ENCODE data around the gene VGLL4. TPM values are rescaled to one million over a fixed set of nuclear protein-coding genes. Genes with fewer than 3 reads are reported as not detected.

VGLL4 gene
- total and polyA plus RNA-seq, 4 donors = 44.7 to 104 (median 70.7) TPM

DNA sequence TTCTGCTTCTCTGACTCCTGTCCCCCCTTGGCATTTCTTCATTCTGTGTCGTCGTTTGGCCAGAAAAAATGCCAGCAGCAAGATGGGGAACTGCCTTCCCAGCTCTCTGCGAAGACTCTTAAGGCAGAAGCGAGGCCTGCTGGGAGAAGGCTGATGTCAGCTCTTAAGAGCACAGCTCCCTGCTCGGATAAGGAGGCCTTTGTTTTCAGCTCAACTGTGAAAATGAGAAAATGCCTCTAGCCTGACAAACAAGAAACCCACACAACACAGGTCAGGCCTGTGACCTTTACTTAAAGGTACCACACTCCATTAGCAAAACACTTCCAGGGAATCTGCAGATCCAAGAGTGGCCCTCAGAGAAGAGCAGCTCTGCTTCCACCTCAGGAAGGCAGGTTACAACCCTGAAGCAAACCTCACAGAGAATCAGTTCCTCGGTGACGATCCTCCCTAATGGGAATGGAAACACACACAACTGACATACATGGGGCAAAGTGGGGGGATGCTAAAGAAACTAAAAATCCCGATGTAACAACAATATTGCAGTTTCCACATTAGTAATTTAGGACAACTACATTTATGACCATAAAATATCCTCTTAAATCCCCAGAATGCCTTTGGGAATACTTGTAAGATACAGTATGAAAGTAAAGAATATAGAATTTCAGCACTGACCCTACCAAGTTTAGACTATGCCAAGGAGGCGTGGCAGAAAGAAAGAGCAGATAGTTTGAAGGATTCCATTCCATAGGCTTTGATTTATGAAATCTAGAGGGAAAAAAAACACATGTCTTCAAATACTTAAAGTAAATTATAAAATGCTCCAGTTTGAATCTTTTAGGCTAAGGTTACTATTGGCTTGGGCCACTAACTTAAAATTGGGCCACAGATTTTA, 52.1 kb downstream of the VGLL4 start:
- intact Hi-C loops (cut with DNase I) = no loop called here
- peak; percentile 78 for ATAC-seq (ENCODE audit: low FRiP score)
- DNase-seq = peak in 1 of 2 donors; percentile 76
- peaks cover 13 to 25% of the 10 kb centered on the region in 2 donors for H3K4me1 ChIP-seq (ENCODE audit: control insufficient read depth in 1 of 2, insufficient read depth in 2 of 2, low read length in 2 of 2)
- no peaks in the 10 kb centered on the region for H3K36me3 ChIP-seq (ENCODE audit: control insufficient read depth in 1 of 2, insufficient read depth in 2 of 2, low read length in 1 of 2)
- no peak overlapping the region for H3K4me3 ChIP-seq (ENCODE audit: low read length in 2 of 2)
- no peaks in the 10 kb centered on the region for H3K9me3 ChIP-seq (ENCODE audit: control insufficient read depth, low read length)
- peak overlapping the region in 1 of 2 donors; percentile 73 for H3K27ac ChIP-seq (ENCODE audit: low read depth in 1 of 2, low read length in 2 of 2)
- H3K27me3 ChIP-seq (ENCODE audit: control insufficient read depth in 1 of 2, insufficient read depth in 2 of 2, low read length in 1 of 2) = no peaks in the 10 kb centered on the region
- 11 to 14% methylated on average over 9 of the region's 9 CpGs for WGBS, 2 donors

DNA sequence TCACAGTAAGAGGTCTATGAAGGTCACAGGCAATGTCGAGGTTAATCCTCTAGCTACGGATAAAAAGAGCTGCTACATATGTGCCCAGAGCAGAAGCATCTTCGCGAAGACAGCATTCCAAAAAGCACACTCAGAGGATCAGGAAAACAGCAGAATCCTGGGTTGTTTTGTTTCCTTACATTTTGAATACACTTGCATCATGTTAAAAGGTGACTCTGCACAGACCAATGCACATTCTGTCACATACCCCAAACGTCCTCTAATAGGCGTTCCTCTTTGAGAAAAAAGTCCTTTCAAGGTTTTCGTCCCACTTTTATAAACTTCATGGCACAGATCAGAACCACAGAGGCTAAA, 52.7 kb downstream of the VGLL4 start:
- no peaks in the 10 kb centered on the region for H3K36me3 ChIP-seq (ENCODE audit: control insufficient read depth in 1 of 2, insufficient read depth in 2 of 2, low read length in 1 of 2)
- WGBS, 2 donors = 20 to 22% methylated on average over 7 of the region's 7 CpGs
- no peaks in the 10 kb centered on the region for H3K9me3 ChIP-seq (ENCODE audit: control insufficient read depth, low read length)
- H3K27me3 ChIP-seq (ENCODE audit: control insufficient read depth in 1 of 2, insufficient read depth in 2 of 2, low read length in 1 of 2) = no peaks in the 10 kb centered on the region
- no peak for DNase-seq
- H3K4me3 ChIP-seq (ENCODE audit: low read length in 2 of 2) = no peak overlapping the region
- no peak for ATAC-seq (ENCODE audit: low FRiP score)
- peak overlapping the region in 1 of 2 donors; percentile 73 for H3K27ac ChIP-seq (ENCODE audit: low read depth in 1 of 2, low read length in 2 of 2)
- intact Hi-C loops (cut with DNase I) = no loop called here
- H3K4me1 ChIP-seq (ENCODE audit: control insufficient read depth in 1 of 2, insufficient read depth in 2 of 2, low read length in 2 of 2) = peaks cover 13 to 25% of the 10 kb centered on the region in 2 donors

DNA sequence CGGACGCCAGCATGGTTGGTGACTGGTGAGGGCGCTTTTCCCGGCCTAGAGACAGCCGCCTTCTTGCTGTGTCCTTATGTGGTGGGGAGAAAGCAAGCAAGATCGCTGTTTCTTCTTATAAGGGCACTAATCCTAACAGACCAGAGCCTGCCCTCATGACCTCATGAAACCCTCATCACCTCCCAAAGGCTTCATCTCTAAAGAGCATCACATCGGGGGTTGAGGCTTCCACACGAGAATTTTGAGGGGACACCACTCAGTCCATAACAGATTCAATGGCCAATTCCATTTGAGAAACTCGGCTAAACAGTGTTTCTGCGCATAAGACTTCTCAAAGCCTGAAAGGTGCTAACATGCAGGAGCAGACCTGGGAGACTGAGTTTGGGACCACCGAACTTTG, 54.0 kb downstream of the VGLL4 start:
- no peaks in the 10 kb centered on the region for H3K36me3 ChIP-seq (ENCODE audit: control insufficient read depth in 1 of 2, insufficient read depth in 2 of 2, low read length in 1 of 2)
- H3K27ac ChIP-seq (ENCODE audit: low read depth in 1 of 2, low read length in 2 of 2) = peak overlapping the region; percentile 31 to 87
- intact Hi-C loops (cut with DNase I) = no loop called here
- DNase-seq (no peak), ATAC-seq (ENCODE audit: low FRiP score) (no peak)
- WGBS, 2 donors = 35 to 37% methylated on average over 11 of the region's 11 CpGs
- no peaks in the 10 kb centered on the region for H3K27me3 ChIP-seq (ENCODE audit: control insufficient read depth in 1 of 2, insufficient read depth in 2 of 2, low read length in 1 of 2)
- H3K4me3 ChIP-seq (ENCODE audit: low read length in 2 of 2) = no peak overlapping the region
- H3K4me1 ChIP-seq (ENCODE audit: control insufficient read depth in 1 of 2, insufficient read depth in 2 of 2, low read length in 2 of 2) = peaks cover 13 to 25% of the 10 kb centered on the region in 2 donors
- H3K9me3 ChIP-seq (ENCODE audit: control insufficient read depth, low read length) = no peaks in the 10 kb centered on the region

DNA sequence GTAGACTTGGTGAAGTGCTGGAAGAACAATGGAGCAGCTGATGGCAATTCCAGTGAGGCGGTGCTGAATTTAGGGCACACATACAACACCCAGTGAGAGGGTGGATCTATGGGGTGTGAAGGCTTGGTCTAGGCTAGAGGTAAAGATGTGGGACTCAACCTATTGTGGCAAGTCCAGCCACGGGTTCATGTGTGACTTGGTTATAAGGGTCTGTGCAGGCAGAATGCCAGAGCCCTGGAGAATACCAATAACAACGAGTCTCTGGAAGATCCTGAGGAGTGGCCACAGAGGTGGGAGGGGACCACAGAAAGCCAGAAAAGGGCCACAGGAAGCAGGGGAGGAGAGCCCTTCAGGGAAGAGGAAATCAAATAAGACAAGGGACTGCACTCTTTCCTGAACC, 55.0 kb downstream of the VGLL4 start:
- peak overlapping the region; percentile 23 to 31 for H3K27ac ChIP-seq (ENCODE audit: low read depth in 1 of 2, low read length in 2 of 2)
- WGBS, 2 donors = 51 to 58% methylated on average over 3 of the region's 3 CpGs
- H3K4me3 ChIP-seq (ENCODE audit: low read length in 2 of 2) = no peak overlapping the region
- ATAC-seq (ENCODE audit: low FRiP score) (no peak), DNase-seq (no peak)
- H3K36me3 ChIP-seq (ENCODE audit: control insufficient read depth in 1 of 2, insufficient read depth in 2 of 2, low read length in 1 of 2) = no peaks in the 10 kb centered on the region
- no peaks in the 10 kb centered on the region for H3K27me3 ChIP-seq (ENCODE audit: control insufficient read depth in 1 of 2, insufficient read depth in 2 of 2, low read length in 1 of 2)
- peaks cover 13 to 25% of the 10 kb centered on the region in 2 donors for H3K4me1 ChIP-seq (ENCODE audit: control insufficient read depth in 1 of 2, insufficient read depth in 2 of 2, low read length in 2 of 2)
- intact Hi-C loops (cut with DNase I) = no loop called here
- no peaks in the 10 kb centered on the region for H3K9me3 ChIP-seq (ENCODE audit: control insufficient read depth, low read length)

DNA sequence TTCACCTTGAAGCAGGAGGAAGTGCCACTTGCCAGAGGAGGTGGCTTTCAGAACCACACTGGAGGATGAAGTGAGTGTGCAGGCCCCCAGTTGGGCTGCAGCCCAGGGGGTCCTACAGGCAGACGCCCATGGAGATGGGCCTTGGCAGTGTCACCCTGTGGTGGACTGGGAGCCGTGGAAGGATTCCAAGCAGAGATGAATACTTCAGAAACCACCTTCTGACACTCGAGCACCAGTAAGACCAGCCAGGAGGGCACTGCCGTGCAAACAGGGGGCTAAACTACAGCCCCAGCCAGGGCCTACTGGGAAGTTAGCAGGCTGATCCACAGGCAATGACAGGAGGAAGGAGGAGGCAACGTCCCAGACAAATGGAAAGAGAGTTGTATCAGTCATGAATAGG, 55.4 kb downstream of the VGLL4 start:
- WGBS, 2 donors = 58 to 62% methylated on average over 5 of the region's 5 CpGs
- DNase-seq (no peak), ATAC-seq (ENCODE audit: low FRiP score) (no peak)
- intact Hi-C loops (cut with DNase I) = no loop called here
- peaks cover 13 to 25% of the 10 kb centered on the region in 2 donors for H3K4me1 ChIP-seq (ENCODE audit: control insufficient read depth in 1 of 2, insufficient read depth in 2 of 2, low read length in 2 of 2)
- no peaks in the 10 kb centered on the region for H3K9me3 ChIP-seq (ENCODE audit: control insufficient read depth, low read length)
- H3K27ac ChIP-seq (ENCODE audit: low read depth in 1 of 2, low read length in 2 of 2) = peak overlapping the region in 1 of 2 donors; percentile 23
- H3K4me3 ChIP-seq (ENCODE audit: low read length in 2 of 2) = no peak overlapping the region
- no peaks in the 10 kb centered on the region for H3K27me3 ChIP-seq (ENCODE audit: control insufficient read depth in 1 of 2, insufficient read depth in 2 of 2, low read length in 1 of 2)
- no peaks in the 10 kb centered on the region for H3K36me3 ChIP-seq (ENCODE audit: control insufficient read depth in 1 of 2, insufficient read depth in 2 of 2, low read length in 1 of 2)

DNA sequence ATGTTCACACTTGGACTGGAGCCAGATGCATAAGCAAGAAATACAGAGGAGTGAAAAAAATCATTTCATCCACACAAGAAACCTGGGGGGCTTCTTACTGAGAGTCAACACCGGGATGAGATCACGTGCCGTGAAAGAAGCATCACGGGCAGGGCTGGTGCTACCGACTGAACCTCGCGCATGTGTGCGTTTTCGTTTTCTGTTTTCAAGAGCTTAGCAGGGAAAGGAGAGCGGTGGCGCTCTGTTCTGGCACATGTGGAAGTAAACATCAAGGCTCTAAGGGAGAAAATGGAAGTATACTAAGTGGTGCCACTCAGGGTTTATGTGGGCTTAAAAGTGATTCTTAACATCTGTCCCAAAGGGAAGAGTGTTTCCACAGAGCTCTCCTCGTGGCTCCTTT, 55.9 kb downstream of the VGLL4 start:
- peak overlapping the region in 1 of 2 donors; percentile 32 for H3K27ac ChIP-seq (ENCODE audit: low read depth in 1 of 2, low read length in 2 of 2)
- no peaks in the 10 kb centered on the region for H3K27me3 ChIP-seq (ENCODE audit: control insufficient read depth in 1 of 2, insufficient read depth in 2 of 2, low read length in 1 of 2)
- no peaks in the 10 kb centered on the region for H3K9me3 ChIP-seq (ENCODE audit: control insufficient read depth, low read length)
- intact Hi-C loops (cut with DNase I) = no loop called here
- no peaks in the 10 kb centered on the region for H3K36me3 ChIP-seq (ENCODE audit: control insufficient read depth in 1 of 2, insufficient read depth in 2 of 2, low read length in 1 of 2)
- DNase-seq (no peak), ATAC-seq (ENCODE audit: low FRiP score) (no peak)
- peaks cover 11 to 22% of the 10 kb centered on the region in 2 donors for H3K4me1 ChIP-seq (ENCODE audit: control insufficient read depth in 1 of 2, insufficient read depth in 2 of 2, low read length in 2 of 2)
- H3K4me3 ChIP-seq (ENCODE audit: low read length in 2 of 2) = no peak overlapping the region
- 53 to 66% methylated on average over 12 of the region's 12 CpGs for WGBS, 2 donors

DNA sequence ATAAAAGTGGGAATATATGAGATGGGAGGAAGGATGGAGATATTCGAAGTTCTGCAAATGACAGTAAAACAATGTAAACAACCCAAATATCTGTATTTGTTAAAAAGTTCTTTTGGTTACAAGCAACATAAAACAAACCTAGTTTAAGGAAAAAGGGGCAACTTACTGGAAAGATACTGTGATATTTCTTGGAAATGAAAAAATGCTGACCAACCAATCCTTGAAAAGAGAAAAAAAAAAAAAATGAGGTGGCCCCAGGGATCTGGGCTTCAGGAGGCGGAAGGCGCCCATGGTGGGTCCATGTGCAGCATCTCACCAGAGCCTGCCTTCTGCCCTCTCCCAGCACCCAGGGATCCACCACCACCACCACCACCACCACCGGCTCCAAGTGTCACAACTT, 59.1 kb downstream of the VGLL4 start:
- WGBS, 2 donors = 75 to 92% methylated on average over 4 of the region's 4 CpGs
- no peak for ATAC-seq (ENCODE audit: low FRiP score)
- peaks cover 8 to 10% of the 10 kb centered on the region in 2 donors for H3K4me1 ChIP-seq (ENCODE audit: control insufficient read depth in 1 of 2, insufficient read depth in 2 of 2, low read length in 2 of 2)

DNA sequence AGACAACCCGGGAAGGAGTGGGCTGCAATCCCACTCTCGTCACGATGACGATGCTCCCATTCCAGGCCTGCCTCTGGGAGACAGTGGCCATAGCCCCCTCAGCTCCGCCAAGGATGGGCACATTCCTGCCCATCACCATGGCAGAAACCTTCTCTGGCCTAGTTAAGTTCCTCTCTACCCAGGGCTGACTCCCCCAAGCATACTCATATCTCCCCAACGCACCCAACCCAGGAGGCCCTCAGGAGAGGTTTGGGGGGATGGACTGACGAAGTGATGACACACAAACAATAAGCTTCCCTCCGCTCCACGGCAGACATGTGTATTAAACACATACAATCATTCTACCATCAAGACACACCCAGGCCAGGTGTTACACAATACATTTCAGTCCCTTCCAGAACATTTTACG, 60.1 kb downstream of the VGLL4 start:
- Histone ChIP-seq H3K4me3 (ENCODE audit: low read length in 2 of 2) (no peak overlapping the region), H3K4me1 (ENCODE audit: control insufficient read depth in 1 of 2, insufficient read depth in 2 of 2, low read length in 2 of 2) (peaks cover 3 to 7% of the 10 kb centered on the region in 2 donors)

More for the DNA sequence above, 59.1 kb downstream of the VGLL4 start:
- no peaks in the 10 kb centered on the region for H3K27me3 ChIP-seq (ENCODE audit: control insufficient read depth in 1 of 2, insufficient read depth in 2 of 2, low read length in 1 of 2)
- no peak overlapping the region for H3K27ac ChIP-seq (ENCODE audit: low read depth in 1 of 2, low read length in 2 of 2)
- no peaks in the 10 kb centered on the region for H3K9me3 ChIP-seq (ENCODE audit: control insufficient read depth, low read length)
- intact Hi-C loops (cut with DNase I) = loop anchor here in 1 of 2 donors (5.0 kb wide), 1 partner anchor 58 kb away; the partner anchor contains the start of gene VGLL4
- H3K36me3 ChIP-seq (ENCODE audit: control insufficient read depth in 1 of 2, insufficient read depth in 2 of 2, low read length in 1 of 2) = no peaks in the 10 kb centered on the region
- DNase-seq = no peak
- H3K4me3 ChIP-seq (ENCODE audit: low read length in 2 of 2) = no peak overlapping the region

DNA sequence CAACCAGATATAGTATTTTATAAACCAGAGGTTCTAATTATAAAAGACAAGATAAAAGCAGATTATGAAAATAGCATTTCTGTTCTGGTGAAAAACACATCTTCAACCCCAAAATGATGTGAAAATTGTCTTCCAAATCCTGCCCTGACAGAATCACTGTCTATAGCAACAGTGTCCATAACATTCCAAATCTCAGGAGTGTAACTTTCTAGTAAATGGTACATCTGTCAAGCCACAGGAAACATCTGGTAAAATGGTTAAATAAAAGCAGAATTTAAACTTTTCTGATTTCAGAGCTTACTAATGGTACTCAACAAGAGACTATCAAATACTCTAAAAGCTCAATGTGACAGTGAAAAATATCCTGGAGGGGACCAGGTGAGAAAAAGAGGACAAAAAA, 60.5 kb downstream of the VGLL4 start:
- Histone ChIP-seq H3K4me3 (ENCODE audit: low read length in 2 of 2) (no peak overlapping the region), H3K27ac (ENCODE audit: low read depth in 1 of 2, low read length in 2 of 2) (no peak overlapping the region), H3K4me1 (ENCODE audit: control insufficient read depth in 1 of 2, insufficient read depth in 2 of 2, low read length in 2 of 2) (peaks cover 2 to 3% of the 10 kb centered on the region in 2 donors), H3K9me3 (ENCODE audit: control insufficient read depth, low read length) (no peaks in the 10 kb centered on the region), H3K36me3 (ENCODE audit: control insufficient read depth in 1 of 2, insufficient read depth in 2 of 2, low read length in 1 of 2) (no peaks in the 10 kb centered on the region), H3K27me3 (ENCODE audit: control insufficient read depth in 1 of 2, insufficient read depth in 2 of 2, low read length in 1 of 2) (no peaks in the 10 kb centered on the region)
- no peak for ATAC-seq (ENCODE audit: low FRiP score)
- intact Hi-C loops (cut with DNase I) = loop anchor here in 1 of 2 donors (5.0 kb wide), 1 partner anchor 59 kb away; the partner anchor contains the start of gene VGLL4
- DNase-seq = no peak

More for the DNA sequence above, 60.1 kb downstream of the VGLL4 start:
- no peaks in the 10 kb centered on the region for H3K9me3 ChIP-seq (ENCODE audit: control insufficient read depth, low read length)
- H3K36me3 ChIP-seq (ENCODE audit: control insufficient read depth in 1 of 2, insufficient read depth in 2 of 2, low read length in 1 of 2) = no peaks in the 10 kb centered on the region
- WGBS, 2 donors = 71 to 74% methylated on average over 10 of the region's 10 CpGs
- H3K27ac ChIP-seq (ENCODE audit: low read depth in 1 of 2, low read length in 2 of 2) = no peak overlapping the region
- no peaks in the 10 kb centered on the region for H3K27me3 ChIP-seq (ENCODE audit: control insufficient read depth in 1 of 2, insufficient read depth in 2 of 2, low read length in 1 of 2)
- intact Hi-C loops (cut with DNase I) = loop anchor here in 1 of 2 donors (5.0 kb wide), 1 partner anchor 59 kb away; the partner anchor contains the start of gene VGLL4
- ATAC-seq (ENCODE audit: low FRiP score) = no peak
- no peak for DNase-seq
